Measurements from ENCODE around the gene POLE. TPM values are rescaled to one million over a fixed set of nuclear protein-coding genes. Genes with fewer than 3 reads are reported as not detected.
A peak's percentile ranks its signal among the peaks of the same experiment; 100 is the strongest.
"Not testable (repeated sequence)": the region's sequence is repeated elsewhere in the genome, so short reads cannot be mapped to it uniquely, and the experiment has no call there.

The POLE gene
- total and polyA plus RNA-seq, 4 donors, result 7.6 to 39.2 (median 19.7) TPM

DNA sequence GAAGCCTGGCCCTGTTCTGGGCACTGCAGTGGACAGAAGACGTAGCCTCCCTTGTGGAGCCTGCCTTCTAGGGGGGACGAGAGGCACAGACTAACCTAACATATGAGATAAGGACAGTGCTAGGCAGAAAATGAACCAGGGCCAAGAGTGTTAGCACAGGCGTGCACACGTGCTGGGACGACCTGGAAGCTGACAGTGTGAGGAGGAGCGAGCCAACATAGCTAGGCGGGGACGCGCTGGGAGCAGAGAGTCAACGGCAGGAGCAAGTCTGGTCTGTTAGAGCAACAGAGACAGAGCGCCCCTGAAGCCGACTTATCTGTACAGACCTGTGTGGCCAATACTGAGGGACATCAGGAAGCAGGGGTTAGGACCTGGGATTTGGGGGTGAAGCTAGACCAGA lies 8.3 kb upstream of the POLE start:
- Histone ChIP-seq H3K27ac (ENCODE audit: low read depth in 1 of 2, low read length in 2 of 2) (peak overlapping the region; percentile 19 to 53), H3K9me3 (ENCODE audit: control insufficient read depth in 4 of 4, low read length in 3 of 4) (no peaks in the 10 kb centered on the region), H3K27me3 (ENCODE audit: control insufficient read depth in 4 of 4, insufficient read depth in 4 of 4, low read length in 3 of 4) (no peaks in the 10 kb centered on the region), H3K4me3 (ENCODE audit: low read depth in 1 of 3, low read length in 3 of 3) (no peak overlapping the region), H3K4me1 (ENCODE audit: control insufficient read depth in 4 of 4, insufficient read depth in 4 of 4, low read length in 3 of 4) (peaks cover 0 to 35% (median 19%) of the 10 kb centered on the region in 4 donors), H3K36me3 (ENCODE audit: control insufficient read depth in 4 of 4, insufficient read depth in 3 of 4, low read depth in 1 of 4, low read length in 3 of 4) (peaks cover 6 to 22% (median 13%) of the 10 kb centered on the region in 4 donors), H3K9ac (ENCODE audit: low read depth in 1 of 2, low read length in 2 of 2) (no peak overlapping the region)
- TF ChIP-seq RXRA (IDR thresholded peaks at IDR 0.05) (peak; percentile 36 to 73), SP1 (IDR thresholded peaks at IDR 0.05) (peak; percentile 44), GABPA (IDR thresholded peaks at IDR 0.05 in 1 of 2, conservative IDR thresholded peaks at IDR 0.05 in 1 of 2) (peak in 1 of 2 donors; percentile 53), JUND (IDR thresholded peaks at IDR 0.05) (no peak), YY1 (IDR thresholded peaks at IDR 0.05) (peak; percentile 32), RAD21 (IDR thresholded peaks at IDR 0.05) (peak in 1 of 2 donors; percentile 27), ZBTB33 (IDR thresholded peaks at IDR 0.05) (no peak), REST (IDR thresholded peaks at IDR 0.05) (peak; percentile 13), HNF4A (conservative IDR thresholded peaks at IDR 0.05) (peak; percentile 28 to 66), CTCF (IDR thresholded peaks at IDR 0.05; ENCODE audit: low read depth, low read length, missing input control) (no peak), MAX (IDR thresholded peaks at IDR 0.05) (peak; percentile 81), NR2F2 (IDR thresholded peaks at IDR 0.05) (no peak)
- WGBS, result 39% methylated on average over 12 of the region's 12 CpGs
- no peak for DNase-seq (ENCODE audit: low spot score)

GRCh38 chr12:132694888-132695287 lies 7.7 kb upstream of the POLE start:
- not testable (repeated sequence) for H3K9ac ChIP-seq (ENCODE audit: low read depth in 1 of 2, low read length in 2 of 2); H3K27me3 ChIP-seq (ENCODE audit: control insufficient read depth in 4 of 4, insufficient read depth in 4 of 4, low read length in 3 of 4); DNase-seq (ENCODE audit: low spot score); H3K9me3 ChIP-seq (ENCODE audit: control insufficient read depth in 4 of 4, low read length in 3 of 4); H3K4me3 ChIP-seq (ENCODE audit: low read depth in 1 of 3, low read length in 3 of 3)
- H3K4me1 ChIP-seq (ENCODE audit: control insufficient read depth in 4 of 4, insufficient read depth in 4 of 4, low read length in 3 of 4), result peaks cover under 1 to 33% (median 16%) of the 10 kb centered on the region in 4 donors
- peak overlapping the region; percentile 19 to 53 for H3K27ac ChIP-seq (ENCODE audit: low read depth in 1 of 2, low read length in 2 of 2)
- peaks cover 6 to 22% (median 15%) of the 10 kb centered on the region in 4 donors for H3K36me3 ChIP-seq (ENCODE audit: control insufficient read depth in 4 of 4, insufficient read depth in 3 of 4, low read depth in 1 of 4, low read length in 3 of 4)
- 97% methylated on average over 3 of the region's 3 CpGs for WGBS

DNA sequence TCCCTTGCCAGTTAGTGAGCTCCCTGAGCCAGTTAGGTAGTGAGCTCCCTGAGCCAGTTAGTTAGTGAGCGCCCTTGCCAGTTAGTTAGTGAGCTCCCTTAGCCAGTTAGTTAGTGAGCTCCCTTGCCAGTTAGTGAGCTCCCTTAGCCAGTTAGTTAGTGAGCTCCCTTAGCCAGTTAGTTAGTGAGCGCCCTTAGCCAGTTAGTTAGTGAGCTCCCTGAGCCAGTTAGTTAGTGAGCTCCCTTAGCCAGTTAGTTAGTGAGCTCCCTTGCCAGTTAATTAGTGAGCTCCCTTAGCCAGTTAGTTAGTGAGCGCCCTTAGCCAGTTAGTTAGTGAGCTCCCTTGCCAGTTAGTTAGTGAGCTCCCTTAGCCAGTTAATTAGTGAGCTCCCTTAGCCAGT lies 4.9 kb upstream of the POLE start:
- 82% methylated on average over 3 of the region's 3 CpGs for WGBS
- H3K9ac ChIP-seq (ENCODE audit: low read depth in 1 of 2, low read length in 2 of 2); H3K9me3 ChIP-seq (ENCODE audit: control insufficient read depth in 4 of 4, low read length in 3 of 4); H3K4me3 ChIP-seq (ENCODE audit: low read depth in 1 of 3, low read length in 3 of 3); H3K27me3 ChIP-seq (ENCODE audit: control insufficient read depth in 4 of 4, insufficient read depth in 4 of 4, low read length in 3 of 4); H3K27ac ChIP-seq (ENCODE audit: low read depth in 1 of 2, low read length in 2 of 2); DNase-seq (ENCODE audit: low spot score): not testable (repeated sequence)
- peaks cover 2 to 15% (median 11%) of the 10 kb centered on the region in 4 donors for H3K36me3 ChIP-seq (ENCODE audit: control insufficient read depth in 4 of 4, insufficient read depth in 3 of 4, low read depth in 1 of 4, low read length in 3 of 4)
- H3K4me1 ChIP-seq (ENCODE audit: control insufficient read depth in 4 of 4, insufficient read depth in 4 of 4, low read length in 3 of 4), result peaks cover 2 to 27% (median 18%) of the 10 kb centered on the region in 4 donors
